Osteocyte (in vitro differentiated cells): ENCODE results near the gene SYPL2. TPM values are rescaled to one million over a fixed set of nuclear protein-coding genes. Genes with fewer than 3 reads are reported as not detected.

Source experiments
- DNase-seq: peaks from one replicate; pipeline ENCODE4 v3.0.0; 2021; ENCODE audit warnings: mixed read lengths; ENCODE audit not compliant: unreplicated experiment; ENCODE audit errors: extremely low spot score
- H3K27ac Mint-ChIP-seq: one replicate; pipeline ENCODE4 v1.8.0; 2021; ENCODE audit warnings: mild to moderate bottlenecking, mixed read lengths; ENCODE audit not compliant: unreplicated experiment
- H3K27me3 Mint-ChIP-seq: one replicate; pipeline ENCODE4 v1.8.0; 2021; ENCODE audit warnings: mixed read lengths; ENCODE audit not compliant: unreplicated experiment
- H3K36me3 Mint-ChIP-seq: one replicate; pipeline ENCODE4 v1.8.0; 2021; ENCODE audit warnings: mixed read lengths; ENCODE audit not compliant: unreplicated experiment
- H3K4me1 Mint-ChIP-seq: one replicate; pipeline ENCODE4 v1.8.0; 2021; ENCODE audit warnings: mixed read lengths; ENCODE audit not compliant: unreplicated experiment
- H3K4me3 Mint-ChIP-seq: one replicate; pipeline ENCODE4 v1.8.0; 2021; ENCODE audit warnings: mild to moderate bottlenecking, moderate library complexity, mixed read lengths; ENCODE audit not compliant: unreplicated experiment
- H3K9me3 Mint-ChIP-seq: one replicate; pipeline ENCODE4 v1.8.0; 2021; ENCODE audit warnings: mixed read lengths; ENCODE audit not compliant: unreplicated experiment
- total RNA-seq: library from RNA; stranded (reverse); gene quantifications from 2 replicates; pipeline ENCODE4 v1.2.1, GENCODE V29; 2021
- TF ChIP-seq, protein P1 (sequence below): fragments of 200-600 bp; sonication (generic); IDR thresholded peaks from 2 replicates; pipeline ENCODE4 v1.5.0; 2021; ENCODE audit warnings: antibody characterized with exemption, mild to moderate bottlenecking, moderate library complexity

Gene SYPL2
- total RNA-seq, 1 donor from 2014 or later = 0.59 TPM

DNA sequence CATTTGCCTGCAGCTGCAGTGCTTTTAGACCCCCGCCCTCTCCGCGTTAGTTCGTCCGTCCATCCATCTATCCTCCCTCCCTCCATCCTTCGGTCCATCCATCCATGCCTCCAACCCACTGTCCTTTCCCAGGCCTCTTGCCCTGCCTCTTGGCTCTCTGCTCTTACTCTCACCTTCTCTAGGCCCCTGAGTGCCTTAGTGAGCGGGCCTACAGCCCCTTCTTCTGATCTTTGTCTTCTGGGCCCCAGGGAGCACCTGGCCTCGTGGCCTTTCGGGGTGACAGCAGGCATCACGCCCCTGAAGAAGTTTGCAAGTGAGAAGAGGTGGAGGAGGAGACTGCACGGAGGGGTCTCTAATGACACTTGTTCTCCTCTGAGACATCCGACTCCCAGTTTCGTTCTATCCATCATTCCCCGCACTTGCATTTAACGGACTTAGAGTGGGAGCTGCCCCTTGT lies 18.2 kb downstream of the SYPL2 start:
- Mint-ChIP-seq H3K27ac (peak overlapping the region; percentile 84), H3K4me1 (peaks cover 23% of the 10 kb centered on the region), H3K36me3 (peaks cover 6% of the 10 kb centered on the region), H3K4me3 (peak overlapping the region; percentile 94), H3K27me3 (peaks cover 25% of the 10 kb centered on the region), H3K9me3 (no peaks in the 10 kb centered on the region)
- TF ChIP-seq, protein P1, sequence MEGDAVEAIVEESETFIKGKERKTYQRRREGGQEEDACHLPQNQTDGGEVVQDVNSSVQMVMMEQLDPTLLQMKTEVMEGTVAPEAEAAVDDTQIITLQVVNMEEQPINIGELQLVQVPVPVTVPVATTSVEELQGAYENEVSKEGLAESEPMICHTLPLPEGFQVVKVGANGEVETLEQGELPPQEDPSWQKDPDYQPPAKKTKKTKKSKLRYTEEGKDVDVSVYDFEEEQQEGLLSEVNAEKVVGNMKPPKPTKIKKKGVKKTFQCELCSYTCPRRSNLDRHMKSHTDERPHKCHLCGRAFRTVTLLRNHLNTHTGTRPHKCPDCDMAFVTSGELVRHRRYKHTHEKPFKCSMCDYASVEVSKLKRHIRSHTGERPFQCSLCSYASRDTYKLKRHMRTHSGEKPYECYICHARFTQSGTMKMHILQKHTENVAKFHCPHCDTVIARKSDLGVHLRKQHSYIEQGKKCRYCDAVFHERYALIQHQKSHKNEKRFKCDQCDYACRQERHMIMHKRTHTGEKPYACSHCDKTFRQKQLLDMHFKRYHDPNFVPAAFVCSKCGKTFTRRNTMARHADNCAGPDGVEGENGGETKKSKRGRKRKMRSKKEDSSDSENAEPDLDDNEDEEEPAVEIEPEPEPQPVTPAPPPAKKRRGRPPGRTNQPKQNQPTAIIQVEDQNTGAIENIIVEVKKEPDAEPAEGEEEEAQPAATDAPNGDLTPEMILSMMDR = no peak
- DNase-seq = no peak

DNA sequence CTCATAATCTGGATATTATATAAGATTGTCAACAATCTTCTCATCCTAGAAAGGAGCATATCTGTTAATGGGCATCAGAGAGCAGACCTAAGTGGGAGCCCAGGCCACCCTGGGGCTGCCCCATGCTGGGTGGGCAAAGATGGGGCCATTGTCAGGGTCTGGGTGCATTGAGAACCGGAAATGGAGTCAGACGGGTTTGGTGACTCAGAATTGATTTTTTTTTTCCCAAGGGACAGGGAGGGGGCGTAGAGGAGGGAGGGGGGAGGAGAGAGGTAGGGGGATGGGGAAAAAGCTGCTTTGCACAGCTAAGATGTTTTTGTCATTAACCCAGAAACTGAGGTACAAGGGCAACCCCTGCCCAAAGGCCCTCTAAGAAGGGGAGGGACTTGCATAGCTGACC lies 18.7 kb downstream of the SYPL2 start:
- Mint-ChIP-seq H3K9me3 (no peaks in the 10 kb centered on the region), H3K27me3 (peaks cover 21% of the 10 kb centered on the region), H3K4me1 (peaks cover 23% of the 10 kb centered on the region), H3K36me3 (peaks cover 6% of the 10 kb centered on the region), H3K4me3 (peak overlapping the region; percentile 94), H3K27ac (peak overlapping the region; percentile 84)
- DNase-seq = no peak
- TF ChIP-seq, protein P1 = no peak

DNA sequence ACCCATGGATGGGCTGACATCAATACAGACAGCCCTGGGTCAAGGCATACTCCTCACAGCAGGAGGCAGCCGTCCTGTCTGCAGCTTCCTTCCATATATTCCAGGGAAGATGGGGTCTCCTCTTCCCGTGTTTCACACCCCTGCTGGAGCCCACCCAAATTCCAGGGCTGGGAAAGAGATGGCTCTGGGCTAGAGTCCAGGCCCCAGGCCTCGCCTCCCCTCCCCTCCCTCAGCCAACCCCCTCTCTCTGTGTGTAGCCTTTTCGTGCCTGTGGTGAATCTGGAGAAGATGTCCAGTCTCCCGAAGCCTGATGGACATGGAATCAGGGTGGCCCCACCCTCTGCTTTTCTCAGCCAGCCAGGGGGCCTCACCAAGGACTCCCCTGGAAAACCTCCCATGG lies 20.9 kb downstream of the SYPL2 start:
- Mint-ChIP-seq H3K9me3 (no peaks in the 10 kb centered on the region), H3K27ac (no peak overlapping the region), H3K36me3 (peaks cover 6% of the 10 kb centered on the region), H3K27me3 (peaks cover 2% of the 10 kb centered on the region), H3K4me1 (peaks cover 23% of the 10 kb centered on the region), H3K4me3 (no peak overlapping the region)
- peak; percentile 73 for DNase-seq
- TF ChIP-seq, protein P1 = no peak

GRCh38 chr1:109488201-109488600 lies 21.9 kb downstream of the SYPL2 start:
- Mint-ChIP-seq H3K4me3 (no peak overlapping the region), H3K36me3 (peaks cover 6% of the 10 kb centered on the region), H3K9me3 (no peaks in the 10 kb centered on the region), H3K27me3 (no peaks in the 10 kb centered on the region), H3K27ac (no peak overlapping the region), H3K4me1 (peaks cover 21% of the 10 kb centered on the region)
- TF ChIP-seq, protein P1 = no peak
- no peak for DNase-seq

- Mint-ChIP-seq H3K4me3 (no peak overlapping the region), H3K27me3 (no peaks in the 10 kb centered on the region), H3K36me3 (peaks cover 6% of the 10 kb centered on the region), H3K9me3 (no peaks in the 10 kb centered on the region), H3K27ac (no peak overlapping the region), H3K4me1 (peaks cover 22% of the 10 kb centered on the region)
- no peak for DNase-seq
- TF ChIP-seq, protein P1 = no peak
Observed at GRCh38 chr1:109488696-109489095, 22.4 kb downstream of the SYPL2 start.
